LNCaP clone FGC (cell line): ENCODE measurements around the gene OBSL1.

Experiments used
- DNase-seq: peaks from one replicate; pipeline ENCODE4 v3.0.0-alpha.2; 2011; ENCODE audit warnings: low read depth
- H3K4me3 ChIP-seq: 2 replicates; pipeline ENCODE4 v1.5.1; 2011; ENCODE audit warnings: mild to moderate bottlenecking, low read depth, low read length, control low read depth
- TF ChIP-seq, protein P1 (sequence below): IDR thresholded peaks from 2 replicates; pipeline ENCODE4 v1.5.1; 2012; ENCODE audit warnings: mild to moderate bottlenecking; ENCODE audit not compliant: control insufficient read depth, insufficient read depth; ENCODE audit errors: extremely low read depth

OBSL1 gene

DNA sequence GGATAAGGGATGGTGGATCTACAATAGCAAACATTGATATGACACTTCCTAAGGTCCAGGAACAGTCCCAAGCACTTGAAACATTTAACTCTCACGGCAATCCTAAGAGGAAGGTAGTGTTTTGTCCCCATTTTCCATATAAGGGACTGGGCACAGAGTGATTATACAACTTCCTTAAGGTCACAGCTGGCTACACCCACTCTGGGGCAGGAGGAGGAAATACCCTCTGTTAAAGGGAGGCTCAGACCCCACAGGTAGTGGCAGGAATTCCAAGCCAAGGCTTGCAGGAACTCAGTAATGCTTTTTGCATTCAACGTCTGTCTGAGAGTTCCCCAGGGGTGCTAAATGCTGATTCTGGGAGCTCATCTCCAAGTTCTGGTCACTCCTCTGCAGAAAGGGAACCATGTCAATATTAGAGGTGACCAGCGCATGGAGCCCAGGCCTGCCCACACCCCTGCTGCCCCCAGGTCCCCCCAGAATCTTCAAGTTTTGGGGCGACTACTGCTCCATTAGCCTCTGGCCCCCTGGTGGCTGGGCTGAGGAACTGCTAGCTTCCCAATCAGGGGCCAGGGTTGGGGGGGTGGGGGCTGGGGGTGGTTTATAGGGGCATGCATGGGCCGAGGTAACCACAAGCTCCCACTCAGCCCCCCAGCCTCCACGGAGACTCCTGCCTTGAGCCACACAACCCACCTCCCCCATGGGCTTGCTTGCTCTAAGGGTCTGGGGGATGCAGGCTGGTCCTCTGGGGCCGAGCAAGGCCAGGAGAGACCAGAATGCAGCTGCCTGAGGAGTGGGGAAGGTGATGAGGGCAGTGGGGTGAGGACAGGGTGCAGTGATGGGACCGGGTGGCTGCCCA lies 11.1 kb downstream of the OBSL1 start:
- TF ChIP-seq, protein P1, sequence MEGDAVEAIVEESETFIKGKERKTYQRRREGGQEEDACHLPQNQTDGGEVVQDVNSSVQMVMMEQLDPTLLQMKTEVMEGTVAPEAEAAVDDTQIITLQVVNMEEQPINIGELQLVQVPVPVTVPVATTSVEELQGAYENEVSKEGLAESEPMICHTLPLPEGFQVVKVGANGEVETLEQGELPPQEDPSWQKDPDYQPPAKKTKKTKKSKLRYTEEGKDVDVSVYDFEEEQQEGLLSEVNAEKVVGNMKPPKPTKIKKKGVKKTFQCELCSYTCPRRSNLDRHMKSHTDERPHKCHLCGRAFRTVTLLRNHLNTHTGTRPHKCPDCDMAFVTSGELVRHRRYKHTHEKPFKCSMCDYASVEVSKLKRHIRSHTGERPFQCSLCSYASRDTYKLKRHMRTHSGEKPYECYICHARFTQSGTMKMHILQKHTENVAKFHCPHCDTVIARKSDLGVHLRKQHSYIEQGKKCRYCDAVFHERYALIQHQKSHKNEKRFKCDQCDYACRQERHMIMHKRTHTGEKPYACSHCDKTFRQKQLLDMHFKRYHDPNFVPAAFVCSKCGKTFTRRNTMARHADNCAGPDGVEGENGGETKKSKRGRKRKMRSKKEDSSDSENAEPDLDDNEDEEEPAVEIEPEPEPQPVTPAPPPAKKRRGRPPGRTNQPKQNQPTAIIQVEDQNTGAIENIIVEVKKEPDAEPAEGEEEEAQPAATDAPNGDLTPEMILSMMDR: peak; percentile 55; the same call in 1 of the 2 replicates
- H3K4me3 ChIP-seq: no peak overlapping the region
- DNase-seq: no peak

DNA sequence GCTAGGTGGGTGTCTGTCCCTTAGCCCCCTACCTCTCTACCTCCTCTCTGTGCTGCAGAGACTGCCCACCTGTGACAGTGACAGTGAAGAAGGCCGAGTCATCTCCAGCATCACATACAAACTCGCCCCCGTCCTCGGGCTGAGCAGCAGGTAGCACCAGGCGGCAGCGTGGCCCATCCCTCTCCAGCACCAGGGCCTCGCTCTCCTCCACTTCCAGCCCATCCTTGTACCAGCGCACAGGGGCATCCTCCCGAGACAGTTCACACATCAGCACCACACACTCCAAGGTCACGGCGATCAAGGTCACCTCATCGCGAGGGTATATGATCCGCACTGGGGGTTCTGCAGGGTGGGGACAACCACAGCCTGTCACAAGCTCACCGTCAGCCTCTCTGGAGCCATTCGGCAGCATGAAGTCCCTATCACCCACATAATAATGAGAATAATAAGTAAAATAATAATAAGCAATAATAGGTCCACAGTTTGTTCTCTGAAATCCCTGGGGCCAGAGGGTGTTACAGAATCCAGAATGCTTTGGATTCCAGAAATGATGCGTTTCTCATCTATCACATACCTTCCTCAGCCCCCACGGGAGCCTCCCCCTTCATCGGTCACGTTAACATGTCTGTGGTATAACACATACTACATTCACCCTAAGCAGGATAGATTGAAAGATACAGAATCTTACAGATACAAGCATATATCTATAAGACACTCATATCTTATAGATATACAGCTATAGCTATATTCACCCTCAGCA lies 12.0 kb downstream of the OBSL1 start:
- TF ChIP-seq, protein P1: no peak
- DNase-seq: no peak
- H3K4me3 ChIP-seq: no peak overlapping the region

DNA sequence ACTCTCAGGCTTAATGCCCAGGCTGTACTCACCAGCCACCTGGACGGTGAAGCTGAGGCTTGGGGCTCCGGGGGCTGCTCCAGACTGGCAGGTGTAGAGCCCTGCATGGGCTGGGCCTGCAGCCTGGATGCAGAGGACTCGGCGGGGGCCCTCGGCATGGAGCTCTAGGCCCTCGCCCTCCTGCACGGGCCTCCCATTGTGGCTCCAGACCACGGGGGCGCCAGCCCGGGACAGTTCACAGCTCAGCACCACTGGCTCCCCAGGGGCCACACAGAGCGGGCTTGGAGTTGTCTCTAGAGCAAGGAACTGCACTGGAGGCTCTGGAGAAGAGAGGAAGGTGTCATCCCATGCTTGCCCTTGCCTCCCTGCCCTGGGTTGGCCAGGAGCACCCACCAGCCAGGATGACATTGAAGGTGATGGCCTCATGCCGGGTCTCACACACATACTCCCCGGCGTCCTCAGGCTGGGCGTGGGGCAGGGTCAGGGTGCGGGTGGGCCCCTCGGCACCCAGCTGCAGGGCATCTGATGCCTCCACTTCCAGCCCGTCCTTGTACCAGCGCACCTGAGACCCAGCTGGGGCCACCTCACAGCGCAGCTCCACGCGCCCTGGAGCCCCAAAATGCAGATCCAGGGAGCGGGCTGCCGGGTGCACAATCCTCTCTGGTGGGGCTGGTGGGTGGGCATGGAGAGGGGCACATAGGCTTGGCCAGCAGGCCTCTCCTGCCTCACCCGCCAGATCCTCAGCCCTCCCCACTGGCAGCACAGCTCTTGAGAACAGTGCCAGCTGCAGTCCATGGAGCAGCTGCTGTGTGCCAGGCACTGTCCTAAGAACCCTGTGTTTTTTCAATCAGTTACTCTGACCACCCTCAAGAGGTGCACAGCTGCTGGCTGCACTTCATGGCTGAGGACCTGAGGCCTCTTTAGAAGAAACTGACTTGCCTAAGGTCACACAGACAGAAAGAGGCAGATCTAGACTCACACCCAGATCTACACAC lies 13.3 kb downstream of the OBSL1 start:
- no peak for DNase-seq
- TF ChIP-seq, protein P1: no peak
- H3K4me3 ChIP-seq: no peak overlapping the region

DNA sequence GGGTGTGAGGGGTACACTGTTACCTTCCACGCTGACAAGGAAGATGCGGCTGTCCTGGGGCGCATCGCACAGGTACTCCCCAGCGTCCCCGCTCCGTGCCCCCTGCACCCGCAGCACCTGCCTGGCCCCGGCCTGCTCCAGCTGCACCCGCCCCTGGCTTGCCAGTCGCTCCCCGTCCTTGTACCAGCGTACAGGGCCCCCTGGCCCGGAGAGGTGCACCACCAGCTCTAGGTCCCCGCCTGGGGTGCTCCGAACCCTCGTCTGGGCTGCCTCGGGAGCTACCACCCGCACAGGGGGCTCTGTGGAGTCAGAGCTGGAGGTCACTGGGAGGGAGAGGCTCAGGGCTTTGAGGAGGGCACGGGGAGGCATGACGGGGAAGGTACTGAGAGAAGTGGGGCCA lies 14.0 kb downstream of the OBSL1 start:
- TF ChIP-seq, protein P1: no peak

DNA sequence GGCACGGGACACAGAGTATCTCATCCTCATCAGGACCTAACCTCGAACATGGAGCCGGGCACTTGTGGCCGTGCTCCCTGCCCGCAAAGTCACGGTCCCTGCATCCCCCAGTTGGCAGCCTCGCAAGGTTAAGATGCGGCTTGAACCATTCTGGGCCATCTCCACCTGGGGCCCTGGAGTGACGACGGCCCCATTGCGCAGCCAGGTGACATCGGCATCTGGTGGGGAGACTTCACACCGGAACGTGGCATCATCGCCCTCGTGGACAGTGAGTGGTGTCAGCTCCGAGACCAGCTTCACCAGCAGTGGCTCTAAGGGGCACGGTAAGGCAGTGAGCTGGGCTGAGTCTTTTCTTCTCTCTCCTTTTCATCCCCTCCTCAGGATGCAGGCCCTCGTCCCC lies 14.9 kb downstream of the OBSL1 start:
- no peak for DNase-seq
- no peak overlapping the region for H3K4me3 ChIP-seq
- TF ChIP-seq, protein P1: no peak

More for the DNA sequence above, 14.0 kb downstream of the OBSL1 start:
- no peak overlapping the region for H3K4me3 ChIP-seq
- DNase-seq: no peak

DNA sequence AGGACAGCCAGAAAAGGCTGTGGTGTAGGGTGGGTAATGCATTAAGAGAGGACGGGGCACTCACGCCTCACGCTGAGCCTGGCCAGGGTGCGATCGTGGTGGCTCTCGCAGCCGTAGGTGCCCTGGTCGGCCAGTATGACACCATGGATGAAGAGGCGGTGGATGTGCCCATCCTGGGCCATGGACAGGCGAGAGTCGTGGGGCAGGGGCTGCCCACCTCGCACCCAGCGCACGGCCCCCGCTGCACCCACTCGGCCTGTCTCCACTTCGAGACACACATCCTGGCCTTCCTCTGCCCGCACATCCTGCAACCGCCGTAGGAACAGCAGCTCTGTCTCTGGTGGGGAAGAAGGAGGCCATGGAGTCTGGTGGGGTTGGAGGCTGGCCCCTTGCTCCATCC lies 15.4 kb downstream of the OBSL1 start:
- DNase-seq: no peak
- no peak overlapping the region for H3K4me3 ChIP-seq

More for the DNA sequence above, 15.4 kb downstream of the OBSL1 start:
- TF ChIP-seq, protein P1: no peak
